Measurements from ENCODE around the gene DPF3.

DPF3 gene

GRCh38 chr14:72591391-72591790 lies 302.5 kb downstream of the DPF3 start:
- TF ChIP-seq CTCF (IDR thresholded peaks at IDR 0.05; ENCODE audit: insufficient read depth, low read length, poor library complexity, severe bottlenecking): no peak
- no peak overlapping the region for H3K4me3 ChIP-seq (replicated peaks; ENCODE audit: low read depth, low read length)
- H3K27me3 ChIP-seq (replicated peaks; ENCODE audit: control insufficient read depth, insufficient read depth, low read length): no peaks in the 10 kb centered on the region
- no peaks in the 10 kb centered on the region for H3K36me3 ChIP-seq (ENCODE audit: control insufficient read depth, insufficient read depth, low read length)
- DNase-seq (ENCODE audit: extremely low read depth, insufficient read length): no peak

- no peak for TF ChIP-seq CTCF (IDR thresholded peaks at IDR 0.05; ENCODE audit: insufficient read depth, low read length, poor library complexity, severe bottlenecking)
- Histone ChIP-seq H3K4me3 (replicated peaks; ENCODE audit: low read depth, low read length) (no peak overlapping the region), H3K36me3 (ENCODE audit: control insufficient read depth, insufficient read depth, low read length) (no peaks in the 10 kb centered on the region), H3K27me3 (replicated peaks; ENCODE audit: control insufficient read depth, insufficient read depth, low read length) (no peaks in the 10 kb centered on the region)
- DNase-seq (ENCODE audit: extremely low read depth, insufficient read length): no peak
These were observed 303.3 kb downstream of the DPF3 start for GRCh38 chr14:72590577-72590976.

GRCh38 chr14:72589652-72590051 lies 304.2 kb downstream of the DPF3 start:
- DNase-seq (ENCODE audit: extremely low read depth, insufficient read length): no peak
- no peaks in the 10 kb centered on the region for H3K27me3 ChIP-seq (replicated peaks; ENCODE audit: control insufficient read depth, insufficient read depth, low read length)
- no peak overlapping the region for H3K4me3 ChIP-seq (replicated peaks; ENCODE audit: low read depth, low read length)
- no peaks in the 10 kb centered on the region for H3K36me3 ChIP-seq (ENCODE audit: control insufficient read depth, insufficient read depth, low read length)
- TF ChIP-seq CTCF (IDR thresholded peaks at IDR 0.05; ENCODE audit: insufficient read depth, low read length, poor library complexity, severe bottlenecking): no peak

DNA sequence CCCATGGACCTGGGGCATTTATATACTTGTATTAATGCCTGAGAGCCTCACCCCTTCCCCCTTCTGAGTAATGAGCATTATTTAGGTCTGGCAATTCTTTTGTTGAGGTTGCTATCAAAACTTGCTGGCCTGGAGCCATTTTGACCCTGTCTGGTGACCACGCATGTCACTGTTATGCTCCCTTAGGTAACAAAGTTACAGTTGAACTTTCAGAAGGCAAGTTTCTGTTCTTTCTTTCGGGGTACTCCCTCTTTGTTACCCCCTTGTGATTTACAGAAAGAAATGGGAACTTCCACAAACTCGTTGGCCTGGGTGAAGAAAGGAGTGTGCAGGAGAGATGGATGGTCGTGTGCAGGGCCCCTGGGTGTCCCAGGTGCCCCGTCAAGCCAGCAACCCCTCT lies 305.4 kb downstream of the DPF3 start:
- no peak for TF ChIP-seq CTCF (IDR thresholded peaks at IDR 0.05; ENCODE audit: insufficient read depth, low read length, poor library complexity, severe bottlenecking)
- Histone ChIP-seq H3K27me3 (replicated peaks; ENCODE audit: control insufficient read depth, insufficient read depth, low read length) (no peaks in the 10 kb centered on the region), H3K4me3 (replicated peaks; ENCODE audit: low read depth, low read length) (no peak overlapping the region), H3K36me3 (ENCODE audit: control insufficient read depth, insufficient read depth, low read length) (no peaks in the 10 kb centered on the region)
- no peak for DNase-seq (ENCODE audit: extremely low read depth, insufficient read length)

- Histone ChIP-seq H3K27me3 (replicated peaks; ENCODE audit: control insufficient read depth, insufficient read depth, low read length) (no peaks in the 10 kb centered on the region), H3K36me3 (ENCODE audit: control insufficient read depth, insufficient read depth, low read length) (no peaks in the 10 kb centered on the region), H3K4me3 (replicated peaks; ENCODE audit: low read depth, low read length) (no peak overlapping the region)
- TF ChIP-seq CTCF (IDR thresholded peaks at IDR 0.05; ENCODE audit: insufficient read depth, low read length, poor library complexity, severe bottlenecking): no peak
- DNase-seq (ENCODE audit: extremely low read depth, insufficient read length): no peak
These were observed 310.3 kb downstream of the DPF3 start for GRCh38 chr14:72583316-72584272.
